Parathyroid adenoma (tissue), 2 donors: ENCODE measurements around the gene PRDM15.

Source experiments
- H2AFZ ChIP-seq: fragments of 300-600 bp; sonication (generic); one replicate; pipeline ENCODE4 v1.7.0; 2017; ENCODE audit warnings: antibody characterized with exemption, mild to moderate bottlenecking
- H3K27ac ChIP-seq: fragments of 300-600 bp; sonication (generic); one replicate; pipeline ENCODE4 v1.7.0; 2017
- H3K27me3 ChIP-seq: fragments of 300-600 bp; sonication (generic); one replicate; pipeline ENCODE4 v1.7.0; 2017; ENCODE audit warnings: low read length; ENCODE audit not compliant: control insufficient read depth, insufficient read depth
- H3K36me3 ChIP-seq: fragments of 300-600 bp; sonication (generic); one replicate; pipeline ENCODE4 v1.7.0; 2017; ENCODE audit warnings: low read length; ENCODE audit not compliant: control insufficient read depth, insufficient read depth
- H3K4me1 ChIP-seq: fragments of 300-600 bp; sonication (generic); one replicate; pipeline ENCODE4 v1.7.0; 2017; ENCODE audit warnings: control low read depth
- H3K4me2 ChIP-seq: fragments of 300-600 bp; sonication (generic); one replicate; pipeline ENCODE4 v1.7.0; 2017; ENCODE audit warnings: low read length
- H3K4me3 ChIP-seq: fragments of 300-600 bp; sonication (generic); one replicate; pipeline ENCODE4 v1.7.0; 2017; ENCODE audit warnings: low read depth, low read length
- H3K79me2 ChIP-seq: fragments of 300-600 bp; sonication (generic); one replicate; pipeline ENCODE4 v1.7.0; 2017; ENCODE audit warnings: control low read depth
- H3K9ac ChIP-seq: fragments of 300-600 bp; sonication (generic); one replicate; pipeline ENCODE4 v1.7.0; 2017; ENCODE audit warnings: mild to moderate bottlenecking
- H3K9me3 ChIP-seq: fragments of 300-600 bp; sonication (generic); one replicate; pipeline ENCODE4 v1.7.0; 2017; ENCODE audit warnings: low read length; ENCODE audit not compliant: control insufficient read depth
- CTCF ChIP-seq: fragments of 300-600 bp; sonication (generic); IDR thresholded peaks from one replicate; pipeline ENCODE4 v1.7.0; 2017; ENCODE audit warnings: antibody characterized with exemption, mild to moderate bottlenecking
- donor health status: primary hyperparathyroidism.

The PRDM15 gene

GRCh38 chr21:41897047-41897669 lies 18.0 kb upstream of the PRDM15 start:
- no peak for TF ChIP-seq CTCF
- no peak overlapping the region for H3K4me2 ChIP-seq
- no peak overlapping the region for H3K27ac ChIP-seq
- no peak overlapping the region for H2AFZ ChIP-seq
- H3K27me3 ChIP-seq = no peaks in the 10 kb centered on the region
- H3K36me3 ChIP-seq = no peaks in the 10 kb centered on the region
- no peak overlapping the region for H3K4me3 ChIP-seq
- H3K4me1 ChIP-seq = peaks cover 7% of the 10 kb centered on the region
- no peak overlapping the region for H3K9ac ChIP-seq
- no peaks in the 10 kb centered on the region for H3K9me3 ChIP-seq
- H3K79me2 ChIP-seq = no peaks in the 10 kb centered on the region

GRCh38 chr21:41895643-41896493 lies 16.7 kb upstream of the PRDM15 start:
- Histone ChIP-seq H3K79me2 (no peaks in the 10 kb centered on the region), H3K27me3 (no peaks in the 10 kb centered on the region), H2AFZ (no peak overlapping the region), H3K4me3 (no peak overlapping the region), H3K36me3 (no peaks in the 10 kb centered on the region), H3K9me3 (no peaks in the 10 kb centered on the region), H3K4me2 (peak overlapping the region; percentile 50), H3K27ac (peak overlapping the region; percentile 72), H3K4me1 (peaks cover 7% of the 10 kb centered on the region), H3K9ac (no peak overlapping the region)
- peak; percentile 11 for TF ChIP-seq CTCF

GRCh38 chr21:41894922-41895557 lies 15.9 kb upstream of the PRDM15 start:
- no peaks in the 10 kb centered on the region for H3K9me3 ChIP-seq
- H3K4me2 ChIP-seq = peak overlapping the region; percentile 50
- H3K79me2 ChIP-seq = no peaks in the 10 kb centered on the region
- peaks cover 7% of the 10 kb centered on the region for H3K4me1 ChIP-seq
- peak overlapping the region; percentile 72 for H3K27ac ChIP-seq
- no peak overlapping the region for H3K4me3 ChIP-seq
- TF ChIP-seq CTCF = no peak
- H3K27me3 ChIP-seq = no peaks in the 10 kb centered on the region
- no peak overlapping the region for H2AFZ ChIP-seq
- no peaks in the 10 kb centered on the region for H3K36me3 ChIP-seq
- H3K9ac ChIP-seq = no peak overlapping the region

GRCh38 chr21:41894511-41894910 lies 15.4 kb upstream of the PRDM15 start:
- H3K27me3 ChIP-seq = no peaks in the 10 kb centered on the region
- peak overlapping the region; percentile 72 for H3K27ac ChIP-seq
- no peaks in the 10 kb centered on the region for H3K9me3 ChIP-seq
- peaks cover 7% of the 10 kb centered on the region for H3K4me1 ChIP-seq
- H3K9ac ChIP-seq = no peak overlapping the region
- no peaks in the 10 kb centered on the region for H3K79me2 ChIP-seq
- no peaks in the 10 kb centered on the region for H3K36me3 ChIP-seq
- TF ChIP-seq CTCF = no peak
- no peak overlapping the region for H2AFZ ChIP-seq
- no peak overlapping the region for H3K4me2 ChIP-seq
- H3K4me3 ChIP-seq = no peak overlapping the region
